ENCODE measurements around the gene EBF3.

- TF ChIP-seq POLR2AphosphoS5 (IDR thresholded peaks at IDR 0.05) = no peak
- TF ChIP-seq CTCF (IDR thresholded peaks at IDR 0.05) = no peak
- TF ChIP-seq POLR2A (IDR thresholded peaks at IDR 0.05) = no peak
- no peak for TF ChIP-seq EP300 (IDR thresholded peaks at IDR 0.05)
These were observed 100.0 kb downstream of the EBF3 start for GRCh38 chr10:129864082-129864481.

Data from sigmoid colon (tissue), 4 donors.